Loucy (cell line): ENCODE measurements around the gene ZBTB18.

Source experiments
- H2AFZ ChIP-seq: fragments of 200-600 bp; sonication (generic); 2 replicates; pipeline ENCODE4 v1.6.0; 2016; ENCODE audit warnings: antibody characterized with exemption, mild to moderate bottlenecking, low read length, moderate library complexity
- H3F3A ChIP-seq: fragments of 200-600 bp; 2 replicates; pipeline ENCODE4 v1.6.0; 2016; ENCODE audit warnings: antibody characterized with exemption, low read depth, mild to moderate bottlenecking
- H3K27me3 ChIP-seq: fragments of 200-600 bp; sonication (generic); 2 replicates; pipeline ENCODE4 v1.6.1; 2014; ENCODE audit warnings: low read length, mild to moderate bottlenecking; ENCODE audit not compliant: insufficient read depth, poor library complexity, severe bottlenecking
- H3K36me3 ChIP-seq: fragments of 200-600 bp; sonication (generic); 2 replicates; pipeline ENCODE4 v1.6.1; 2016; ENCODE audit warnings: low read length; ENCODE audit not compliant: insufficient read depth
- H3K4me1 ChIP-seq: fragments of 200-600 bp; sonication (generic); 2 replicates; pipeline ENCODE4 v1.5.1; 2014; ENCODE audit warnings: low read length, mild to moderate bottlenecking; ENCODE audit not compliant: insufficient read depth, poor library complexity, severe bottlenecking
- H3K4me2 ChIP-seq: fragments of 200-600 bp; sonication (generic); 2 replicates; pipeline ENCODE4 v1.6.0; 2014; ENCODE audit warnings: antibody characterized with exemption, low read length, low read depth, mild to moderate bottlenecking; ENCODE audit not compliant: poor library complexity, severe bottlenecking
- H3K4me3 ChIP-seq: fragments of 200-600 bp; sonication (generic); 2 replicates; pipeline ENCODE4 v1.5.1; 2014; ENCODE audit warnings: low read length, mild to moderate bottlenecking, mixed read lengths; ENCODE audit not compliant: poor library complexity, severe bottlenecking
- H3K79me2 ChIP-seq: fragments of 200-600 bp; sonication (generic); 2 replicates; pipeline ENCODE4 v1.6.1; 2014; ENCODE audit warnings: low read length; ENCODE audit not compliant: insufficient read depth
- H3K9ac ChIP-seq: fragments of 200-600 bp; sonication (generic); 2 replicates; pipeline ENCODE4 v1.6.0; 2014; ENCODE audit warnings: mild to moderate bottlenecking, low read depth, low read length, moderate library complexity; ENCODE audit not compliant: poor library complexity, severe bottlenecking
- H3K9me2 ChIP-seq: fragments of 200-600 bp; sonication (generic); replicated peaks from 2 replicates; pipeline ENCODE4 v1.6.1; 2016; ENCODE audit warnings: low read depth, low read length, mixed read lengths
- H3K9me3 ChIP-seq: fragments of 200-600 bp; sonication (generic); 2 replicates; pipeline ENCODE4 v1.6.1; 2014; ENCODE audit warnings: mild to moderate bottlenecking, antibody characterized with exemption, low read length, low read depth; ENCODE audit not compliant: insufficient read depth
- H4K20me1 ChIP-seq: fragments of 200-600 bp; sonication (generic); 2 replicates; pipeline ENCODE4 v1.6.0; 2014; ENCODE audit warnings: antibody characterized with exemption, low read length, mild to moderate bottlenecking; ENCODE audit not compliant: insufficient read depth, poor library complexity, severe bottlenecking
- CTCF ChIP-seq: fragments of 200-600 bp; sonication (generic); conservative IDR thresholded peaks from 2 replicates; pipeline ENCODE4 v1.5.1; 2014; ENCODE audit warnings: mild to moderate bottlenecking, antibody characterized with exemption, low read length
- EZH2phosphoT487 ChIP-seq: fragments of 200-600 bp; IDR thresholded peaks from 2 replicates; pipeline ENCODE4 v1.6.1; 2018; ENCODE audit warnings: antibody characterized with exemption, mild to moderate bottlenecking, moderate library complexity, borderline replicate concordance

The ZBTB18 gene

GRCh38 chr1:244092964-244093638, 42.0 kb downstream of the ZBTB18 start:
- no peaks in the 10 kb centered on the region for H3K9me2 ChIP-seq
- H3K4me2 ChIP-seq, result no peak overlapping the region
- H3K9ac ChIP-seq, result no peak overlapping the region
- H3K4me1 ChIP-seq, result no peaks in the 10 kb centered on the region
- no peaks in the 10 kb centered on the region for H3K79me2 ChIP-seq
- no peaks in the 10 kb centered on the region for H4K20me1 ChIP-seq
- no peak for TF ChIP-seq EZH2phosphoT487
- TF ChIP-seq CTCF, result no peak
- no peak overlapping the region for H2AFZ ChIP-seq
- H3K27me3 ChIP-seq, result no peaks in the 10 kb centered on the region
- H3K36me3 ChIP-seq, result no peaks in the 10 kb centered on the region
- H3K4me3 ChIP-seq, result no peak overlapping the region
- no peaks in the 10 kb centered on the region for H3K9me3 ChIP-seq
- H3F3A ChIP-seq, result no peaks in the 10 kb centered on the region

GRCh38 chr1:244094880-244095528, 43.9 kb downstream of the ZBTB18 start:
- no peak overlapping the region for H3K4me2 ChIP-seq
- no peak overlapping the region for H3K4me3 ChIP-seq
- H3K27me3 ChIP-seq, result no peaks in the 10 kb centered on the region
- no peaks in the 10 kb centered on the region for H3K36me3 ChIP-seq
- no peaks in the 10 kb centered on the region for H4K20me1 ChIP-seq
- no peaks in the 10 kb centered on the region for H3F3A ChIP-seq
- H3K79me2 ChIP-seq, result no peaks in the 10 kb centered on the region
- TF ChIP-seq EZH2phosphoT487 (no peak), CTCF (no peak)
- peaks cover 5% of the 10 kb centered on the region for H3K4me1 ChIP-seq
- no peak overlapping the region for H2AFZ ChIP-seq
- no peaks in the 10 kb centered on the region for H3K9me2 ChIP-seq
- H3K9ac ChIP-seq, result no peak overlapping the region
- H3K9me3 ChIP-seq, result no peaks in the 10 kb centered on the region

GRCh38 chr1:244095529-244095911, 44.4 kb downstream of the ZBTB18 start:
- Histone ChIP-seq H3K4me2 (no peak overlapping the region), H3K9me2 (no peaks in the 10 kb centered on the region), H3F3A (no peaks in the 10 kb centered on the region), H3K9me3 (no peaks in the 10 kb centered on the region), H3K27me3 (no peaks in the 10 kb centered on the region), H3K9ac (no peak overlapping the region), H2AFZ (no peak overlapping the region), H3K4me1 (peaks cover 10% of the 10 kb centered on the region), H3K79me2 (no peaks in the 10 kb centered on the region), H4K20me1 (no peaks in the 10 kb centered on the region), H3K4me3 (no peak overlapping the region), H3K36me3 (no peaks in the 10 kb centered on the region)
- TF ChIP-seq EZH2phosphoT487 (no peak), CTCF (no peak)
